Upper lobe of right lung (tissue), 1 donor: ENCODE measurements around the gene CLMN. TPM values are rescaled to one million over a fixed set of nuclear protein-coding genes. Genes with fewer than 3 reads are reported as not detected.

Source experiments
- ATAC-seq: fragments of 200-7000 bp; cut with Tn5 transposase; one replicate; pipeline ENCODE4 v1.9.1; 2020; ENCODE audit warnings: mild to moderate bottlenecking, moderate library complexity
- DNase-seq: peaks from one replicate; pipeline ENCODE4 v3.0.0-alpha.2; 2020
- H3K27ac ChIP-seq: fragments of 200-600 bp; one replicate; pipeline ENCODE4 v1.8.0; 2022
- H3K27me3 ChIP-seq: fragments of 200-600 bp; one replicate; pipeline ENCODE4 v1.8.0; 2022; ENCODE audit warnings: mild to moderate bottlenecking
- H3K36me3 ChIP-seq: fragments of 200-600 bp; one replicate; pipeline ENCODE4 v1.8.0; 2022
- H3K4me1 ChIP-seq: fragments of 200-600 bp; one replicate; pipeline ENCODE4 v1.8.0; 2022
- H3K4me3 ChIP-seq: fragments of 200-600 bp; one replicate; pipeline ENCODE4 v1.8.0; 2022; ENCODE audit warnings: mild to moderate bottlenecking
- H3K9me3 ChIP-seq: fragments of 200-600 bp; one replicate; pipeline ENCODE4 v1.8.0; 2022
- intact Hi-C: fragments of 100-400 bp; cut with DNase I; formaldehyde crosslinking; loops from one replicate; pipeline ENCODE4 v1.11.0; 2022
- total RNA-seq: library from RNA; stranded (reverse); fragmentation: NEBNext Ultra II Directional; extraction: Animal tissue kit (Norgen Biotek cat#: 25700); gene quantifications from one replicate; pipeline ENCODE4 v1.2.1, GENCODE V29; 2021
- TF ChIP-seq, protein P1 (sequence below): fragments of 200-600 bp; IDR thresholded peaks from one replicate; pipeline ENCODE4 v1.8.0; 2022; ENCODE audit warnings: antibody characterized with exemption
- donor health status: DM: no; HTN: yes; CAD: no; lungs with severe emphysema.

CLMN gene
- total RNA-seq, 1 donor from 2014 or later: 19.3 TPM

DNA sequence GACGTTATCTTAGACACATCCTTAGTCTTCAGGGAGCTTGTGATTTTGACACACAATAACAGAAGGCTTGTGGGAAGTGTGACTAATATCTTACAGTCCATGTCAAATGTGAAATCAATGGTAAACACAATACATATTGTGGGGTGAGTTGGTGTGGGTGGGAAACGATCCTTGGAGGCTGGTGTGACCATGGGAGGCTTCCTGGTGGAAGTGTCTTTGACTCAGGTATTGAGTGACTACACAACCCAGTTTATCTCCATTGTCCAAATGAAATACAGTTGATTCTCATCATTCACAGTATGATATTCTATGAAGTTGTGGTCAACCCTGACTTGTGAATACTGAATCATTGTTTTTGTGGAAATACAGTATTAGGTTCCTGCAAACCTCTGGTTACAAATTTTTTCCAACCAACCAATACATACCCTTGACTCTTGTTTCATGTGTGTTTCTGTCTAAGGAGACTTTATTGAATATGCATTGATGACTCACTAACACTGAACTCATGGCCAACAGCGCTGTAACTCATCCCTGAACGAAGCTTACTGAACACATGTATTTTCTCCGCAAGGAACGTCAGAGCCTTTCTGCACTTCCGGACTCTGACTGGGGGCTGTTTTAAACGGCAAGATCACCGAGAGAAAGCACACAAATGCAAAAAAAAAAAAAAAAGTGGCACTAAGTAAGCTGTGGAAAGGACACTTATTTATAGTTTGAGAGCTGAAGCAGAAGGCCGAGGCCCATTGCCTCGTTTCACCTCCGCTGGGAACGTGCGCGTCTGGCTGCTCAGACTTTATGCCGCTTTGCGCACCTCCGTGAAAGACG, 59.0 kb downstream of the CLMN start:
- ATAC-seq (no peak), DNase-seq (no peak)
- intact Hi-C loops: no loop called here
- Histone ChIP-seq H3K9me3 (no peaks in the 10 kb centered on the region), H3K36me3 (no peaks in the 10 kb centered on the region), H3K27me3 (no peaks in the 10 kb centered on the region), H3K27ac (no peak overlapping the region), H3K4me3 (no peak overlapping the region), H3K4me1 (peaks cover 12% of the 10 kb centered on the region)
- TF ChIP-seq, protein P1, sequence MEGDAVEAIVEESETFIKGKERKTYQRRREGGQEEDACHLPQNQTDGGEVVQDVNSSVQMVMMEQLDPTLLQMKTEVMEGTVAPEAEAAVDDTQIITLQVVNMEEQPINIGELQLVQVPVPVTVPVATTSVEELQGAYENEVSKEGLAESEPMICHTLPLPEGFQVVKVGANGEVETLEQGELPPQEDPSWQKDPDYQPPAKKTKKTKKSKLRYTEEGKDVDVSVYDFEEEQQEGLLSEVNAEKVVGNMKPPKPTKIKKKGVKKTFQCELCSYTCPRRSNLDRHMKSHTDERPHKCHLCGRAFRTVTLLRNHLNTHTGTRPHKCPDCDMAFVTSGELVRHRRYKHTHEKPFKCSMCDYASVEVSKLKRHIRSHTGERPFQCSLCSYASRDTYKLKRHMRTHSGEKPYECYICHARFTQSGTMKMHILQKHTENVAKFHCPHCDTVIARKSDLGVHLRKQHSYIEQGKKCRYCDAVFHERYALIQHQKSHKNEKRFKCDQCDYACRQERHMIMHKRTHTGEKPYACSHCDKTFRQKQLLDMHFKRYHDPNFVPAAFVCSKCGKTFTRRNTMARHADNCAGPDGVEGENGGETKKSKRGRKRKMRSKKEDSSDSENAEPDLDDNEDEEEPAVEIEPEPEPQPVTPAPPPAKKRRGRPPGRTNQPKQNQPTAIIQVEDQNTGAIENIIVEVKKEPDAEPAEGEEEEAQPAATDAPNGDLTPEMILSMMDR: no peak

DNA sequence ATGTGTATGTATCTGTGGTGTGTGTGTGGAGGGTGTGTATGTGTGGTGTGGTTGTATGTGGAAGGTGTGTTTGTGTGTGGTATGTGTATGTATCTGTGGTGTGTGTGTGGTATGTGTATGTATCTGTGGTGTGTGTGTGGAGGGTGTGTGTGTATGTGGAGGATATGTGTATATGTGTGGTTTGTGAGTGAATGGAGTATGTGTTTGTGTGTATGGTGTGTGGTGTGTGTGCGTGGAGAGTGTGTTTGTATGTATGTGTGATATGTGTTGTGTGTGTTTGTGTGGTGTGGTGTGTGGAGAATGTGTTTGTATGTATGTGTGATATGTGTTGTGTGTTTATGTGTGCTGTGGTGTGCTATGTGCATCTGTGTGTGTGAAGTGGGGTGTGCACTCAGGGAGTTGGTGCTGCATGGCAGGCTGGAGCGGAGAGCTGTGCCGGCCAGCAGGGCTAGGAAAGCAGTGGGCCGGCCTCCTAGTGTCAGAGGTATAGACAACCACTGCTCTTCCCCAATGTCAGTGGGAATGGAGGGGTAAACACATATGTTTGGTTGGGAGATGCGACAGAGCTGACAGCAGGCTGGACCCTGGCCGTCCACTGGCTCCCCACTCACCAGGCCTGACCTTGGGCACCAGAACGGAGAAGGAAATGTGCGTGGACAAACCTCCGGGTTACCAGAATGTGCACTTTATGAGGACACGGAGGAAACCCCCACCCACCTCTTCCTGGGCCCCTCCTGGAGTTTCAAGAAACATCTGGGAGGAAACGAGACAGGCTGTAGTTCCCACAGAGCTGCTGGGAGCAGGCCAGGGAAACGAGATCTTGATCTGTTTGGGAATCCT, 60.7 kb downstream of the CLMN start:
- Histone ChIP-seq H3K36me3 (no peaks in the 10 kb centered on the region), H3K4me1 (peaks cover 9% of the 10 kb centered on the region), H3K27ac (no peak overlapping the region), H3K9me3 (no peaks in the 10 kb centered on the region), H3K27me3 (no peaks in the 10 kb centered on the region), H3K4me3 (no peak overlapping the region)
- intact Hi-C loops: no loop called here
- TF ChIP-seq, protein P1: no peak
- ATAC-seq (no peak), DNase-seq (no peak)

DNA sequence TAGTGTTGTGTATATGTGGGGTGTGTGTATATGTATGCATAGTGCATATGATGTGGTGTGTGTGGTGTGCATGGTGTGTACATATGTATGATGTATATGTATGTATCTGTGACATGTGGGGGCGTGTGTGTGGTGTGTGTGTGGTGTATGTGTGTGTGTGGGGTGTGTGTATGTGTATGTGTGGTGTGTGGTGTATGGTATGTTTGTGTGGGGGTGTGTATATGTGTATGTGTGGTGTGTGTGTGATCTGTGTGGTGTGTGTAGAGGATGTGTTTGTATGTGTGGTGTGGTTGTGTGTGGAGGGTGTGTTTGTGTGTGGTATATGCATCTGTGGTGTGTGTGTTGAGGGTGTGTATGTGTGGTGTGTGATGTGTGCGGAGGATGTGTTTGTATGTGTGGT, 61.6 kb downstream of the CLMN start:
- Histone ChIP-seq H3K4me1 (peaks cover 9% of the 10 kb centered on the region), H3K27ac (no peak overlapping the region), H3K27me3 (no peaks in the 10 kb centered on the region), H3K4me3 (no peak overlapping the region), H3K9me3 (no peaks in the 10 kb centered on the region), H3K36me3 (no peaks in the 10 kb centered on the region)
- TF ChIP-seq, protein P1: no peak
- DNase-seq (no peak), ATAC-seq (no peak)
- intact Hi-C loops: no loop called here

DNA sequence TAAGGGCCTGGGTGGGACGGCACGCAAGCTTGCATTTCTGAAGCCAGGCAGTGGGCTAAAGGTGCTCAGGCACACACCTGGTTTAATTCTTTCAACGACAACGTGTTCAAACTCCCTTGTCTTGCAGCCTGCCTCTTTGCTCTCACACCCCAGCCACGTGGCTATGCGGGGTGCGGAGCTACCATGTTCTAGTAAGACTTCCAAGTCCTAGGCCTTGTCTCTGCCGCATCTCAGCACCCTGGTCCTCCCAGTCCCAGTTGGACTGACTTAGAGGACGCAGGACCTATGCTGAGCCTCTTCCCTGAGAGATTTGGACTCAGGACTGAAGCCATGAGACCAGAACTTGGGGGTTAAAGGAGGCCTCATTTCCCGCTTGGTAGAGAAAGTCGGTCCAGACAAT, 62.2 kb downstream of the CLMN start:
- ATAC-seq: no peak
- DNase-seq: no peak
- Histone ChIP-seq H3K4me3 (no peak overlapping the region), H3K27ac (no peak overlapping the region), H3K4me1 (peaks cover 9% of the 10 kb centered on the region), H3K9me3 (no peaks in the 10 kb centered on the region), H3K36me3 (no peaks in the 10 kb centered on the region), H3K27me3 (no peaks in the 10 kb centered on the region)
- intact Hi-C loops: no loop called here
- TF ChIP-seq, protein P1: no peak

DNA sequence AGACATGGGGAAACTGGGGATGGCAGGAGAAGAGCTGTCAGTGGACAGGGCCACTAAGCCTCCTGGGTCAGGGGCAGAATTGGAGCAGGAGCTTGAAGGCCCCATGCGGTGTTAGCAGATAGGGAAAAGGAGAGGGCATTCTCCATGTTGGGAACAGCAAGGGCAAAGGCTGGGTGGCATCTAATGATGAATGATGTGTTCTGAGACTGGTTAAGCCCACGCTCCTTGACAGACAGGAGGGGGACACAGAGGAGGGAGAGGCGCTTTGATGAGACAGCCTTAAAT, 63.0 kb downstream of the CLMN start:
- H3K36me3 ChIP-seq: no peaks in the 10 kb centered on the region
- no peak overlapping the region for H3K4me3 ChIP-seq
- intact Hi-C loops: no loop called here
- ATAC-seq (no peak), DNase-seq (no peak)
- peaks cover 9% of the 10 kb centered on the region for H3K4me1 ChIP-seq
- TF ChIP-seq, protein P1: no peak
- no peaks in the 10 kb centered on the region for H3K9me3 ChIP-seq
- H3K27me3 ChIP-seq: no peaks in the 10 kb centered on the region
- H3K27ac ChIP-seq: no peak overlapping the region
